Muscle of back (tissue), 11 donors: ENCODE results near the gene ITK. TPM values are rescaled to one million over a fixed set of nuclear protein-coding genes. Genes with fewer than 3 reads are reported as not detected.
A peak's percentile ranks its signal among the peaks of the same experiment; 100 is the strongest.
"Not testable (repeated sequence)": the region's sequence is repeated elsewhere in the genome, so short reads cannot be mapped to it uniquely, and the experiment has no call there.

Experiments
- DNase-seq, 3 donors: peaks; one replicate each; pipeline versions ENCODE4 v3.0.0 to v3.0.0-alpha.2; 2013
- polyA plus RNA-seq, 10 donors: library from polyadenylated mRNA; unstranded; fragments of 120-200 nt; gene quantifications; one replicate each; pipeline ENCODE4 v1.2.1, GENCODE V29; 2013; ENCODE audit not compliant: insufficient read length in 10 of 10

ITK gene
- polyA plus RNA-seq, 10 donors, result 0.15 to 12.4 (median 0.49) TPM

GRCh38 chr5:157210652-157211051 is 30.0 kb downstream of the ITK start:
- peak in 2 of 3 donors; percentile 14 to 51 for DNase-seq

- DNase-seq, result no peak
Observed at GRCh38 chr5:157212307-157212706, 31.7 kb downstream of the ITK start.

GRCh38 chr5:157213527-157214243 is 33.0 kb downstream of the ITK start:
- no peak for DNase-seq

- DNase-seq, result no peak
Observed at GRCh38 chr5:157214415-157214814, 33.8 kb downstream of the ITK start.

GRCh38 chr5:157214861-157215513 is 34.3 kb downstream of the ITK start:
- no peak for DNase-seq

- DNase-seq, result no peak
Observed at GRCh38 chr5:157215514-157216167, 35.0 kb downstream of the ITK start.

GRCh38 chr5:157216391-157217142 is 35.9 kb downstream of the ITK start:
- DNase-seq, result no peak

- no peak for DNase-seq
Observed at GRCh38 chr5:157217289-157218024, 36.8 kb downstream of the ITK start.

- peak; percentile 3 to 23 (median 13) for DNase-seq
Observed at GRCh38 chr5:157219491-157220271, 39.0 kb downstream of the ITK start.

- no peak for DNase-seq
Observed at GRCh38 chr5:157221959-157222358, 41.3 kb downstream of the ITK start.

- peak in 1 of 3 donors; percentile 70 for DNase-seq
Observed at GRCh38 chr5:157222506-157223230, 42.0 kb downstream of the ITK start.

- DNase-seq, result no peak
Observed at GRCh38 chr5:157225469-157226422, 45.1 kb downstream of the ITK start.

- DNase-seq, result no peak
Observed at GRCh38 chr5:157230610-157231009, 50.0 kb downstream of the ITK start.

GRCh38 chr5:157232706-157233105 is 52.1 kb downstream of the ITK start:
- no peak for DNase-seq

GRCh38 chr5:157233515-157233914 is 52.9 kb downstream of the ITK start:
- DNase-seq, result no peak

- no peak for DNase-seq
Observed at GRCh38 chr5:157236423-157236822, 55.8 kb downstream of the ITK start.

- no peak for DNase-seq
Observed at GRCh38 chr5:157241483-157241882, 60.8 kb downstream of the ITK start.

- not testable (repeated sequence) for DNase-seq
Observed at GRCh38 chr5:157244704-157245103, 64.1 kb downstream of the ITK start.

GRCh38 chr5:157245476-157245875 is 64.8 kb downstream of the ITK start:
- no peak for DNase-seq
